Measurements from ENCODE around the gene RTEL1.
A peak's percentile ranks its signal among the peaks of the same experiment; 100 is the strongest.

The RTEL1 gene

GRCh38 chr20:63641146-63641791 lies 16.8 kb upstream of the RTEL1 start:
- Histone ChIP-seq H3K4me3 (ENCODE audit: low read depth, low read length) (no peak overlapping the region), H3K27me3 (peaks cover 3% of the 10 kb centered on the region; the same call in 1 of the 2 replicates), H3K36me3 (peaks cover 26% of the 10 kb centered on the region), H3K9me3 (no peaks in the 10 kb centered on the region), H3K4me1 (peaks cover 3% of the 10 kb centered on the region)
- no peak for TF ChIP-seq CTCF (IDR thresholded peaks at IDR 0.05; ENCODE audit: low read depth, low read length)
- no peak for DNase-seq

GRCh38 chr20:63641792-63642523 lies 16.2 kb upstream of the RTEL1 start:
- peak overlapping the region; percentile 38 for H3K4me3 ChIP-seq (ENCODE audit: low read depth, low read length)
- H3K4me1 ChIP-seq, result peaks cover 3% of the 10 kb centered on the region
- H3K27me3 ChIP-seq, result peaks cover 3% of the 10 kb centered on the region; the same call in 1 of the 2 replicates
- H3K9me3 ChIP-seq, result no peaks in the 10 kb centered on the region
- peak; percentile 40 for TF ChIP-seq CTCF (IDR thresholded peaks at IDR 0.05; ENCODE audit: low read depth, low read length)
- H3K36me3 ChIP-seq, result peaks cover 31% of the 10 kb centered on the region
- DNase-seq, result peak; percentile 93

GRCh38 chr20:63642527-63643247 lies 15.4 kb upstream of the RTEL1 start:
- Histone ChIP-seq H3K27me3 (peaks cover 3% of the 10 kb centered on the region; the same call in 1 of the 2 replicates), H3K4me3 (ENCODE audit: low read depth, low read length) (peak overlapping the region; percentile 38; the same call in 1 of the 2 replicates), H3K4me1 (peaks cover 3% of the 10 kb centered on the region), H3K36me3 (peaks cover 31% of the 10 kb centered on the region), H3K9me3 (no peaks in the 10 kb centered on the region)
- DNase-seq, result no peak
- TF ChIP-seq CTCF (IDR thresholded peaks at IDR 0.05; ENCODE audit: low read depth, low read length), result no peak

- Histone ChIP-seq H3K27me3 (peaks cover 3% of the 10 kb centered on the region; the same call in 1 of the 2 replicates), H3K36me3 (peaks cover 36% of the 10 kb centered on the region), H3K4me1 (peaks cover 3% of the 10 kb centered on the region), H3K9me3 (no peaks in the 10 kb centered on the region), H3K4me3 (ENCODE audit: low read depth, low read length) (no peak overlapping the region)
- no peak for TF ChIP-seq CTCF (IDR thresholded peaks at IDR 0.05; ENCODE audit: low read depth, low read length)
- DNase-seq, result no peak
Observed at GRCh38 chr20:63643499-63643898, 14.6 kb upstream of the RTEL1 start.

GRCh38 chr20:63643946-63644345 lies 14.2 kb upstream of the RTEL1 start:
- DNase-seq, result no peak
- Histone ChIP-seq H3K4me1 (peaks cover 3% of the 10 kb centered on the region), H3K4me3 (ENCODE audit: low read depth, low read length) (no peak overlapping the region), H3K36me3 (peaks cover 41% of the 10 kb centered on the region), H3K27me3 (peaks cover 3% of the 10 kb centered on the region; the same call in 1 of the 2 replicates), H3K9me3 (no peaks in the 10 kb centered on the region)
- TF ChIP-seq CTCF (IDR thresholded peaks at IDR 0.05; ENCODE audit: low read depth, low read length), result no peak
